H1 (cell line): Measurements from ENCODE around the gene HAUS2.

ENCODE experiments used
- EZH2 ChIP-seq: fragments of 200-600 bp; sonication (generic); IDR thresholded peaks from 2 replicates; pipeline ENCODE4 v1.7.1; 2012; ENCODE audit warnings: low read depth, mild to moderate bottlenecking, moderate library complexity, low read length, inconsistent platforms; ENCODE audit not compliant: severe bottlenecking
- RFX5 ChIP-seq: IDR thresholded peaks from 2 replicates; pipeline ENCODE4 v1.6.1; 2011; ENCODE audit warnings: low read depth, low read length, improper control_type of control experiment, borderline replicate concordance
- TF ChIP-seq, protein P1 (sequence below): IDR thresholded peaks from 2 replicates; pipeline ENCODE4 v1.6.1; 2012; ENCODE audit warnings: inconsistent platforms

DNA sequence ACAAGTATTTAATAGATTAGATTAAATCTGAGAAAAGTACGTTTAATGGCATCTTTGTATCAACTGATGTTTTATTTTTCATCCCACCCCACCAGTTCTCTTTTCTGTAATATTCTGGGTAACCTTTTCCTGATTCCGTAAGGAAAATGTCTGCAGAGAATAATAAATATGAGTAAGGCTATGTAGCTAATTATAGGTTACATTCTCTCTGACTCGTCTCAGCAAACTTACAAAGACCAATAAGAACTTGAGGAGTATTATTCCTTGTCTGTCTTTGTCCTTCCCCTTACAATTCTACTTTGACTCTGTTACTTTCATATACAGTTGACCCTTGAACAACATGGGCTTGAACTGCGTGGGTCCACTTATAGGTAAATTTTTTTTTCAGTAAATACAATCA is 41.1 kb upstream of the HAUS2 start:
- TF ChIP-seq EZH2 = no peak
- no peak for TF ChIP-seq RFX5
- TF ChIP-seq, protein P1, sequence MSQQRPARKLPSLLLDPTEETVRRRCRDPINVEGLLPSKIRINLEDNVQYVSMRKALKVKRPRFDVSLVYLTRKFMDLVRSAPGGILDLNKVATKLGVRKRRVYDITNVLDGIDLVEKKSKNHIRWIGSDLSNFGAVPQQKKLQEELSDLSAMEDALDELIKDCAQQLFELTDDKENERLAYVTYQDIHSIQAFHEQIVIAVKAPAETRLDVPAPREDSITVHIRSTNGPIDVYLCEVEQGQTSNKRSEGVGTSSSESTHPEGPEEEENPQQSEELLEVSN = no peak
